ENCODE data around the gene LINC01488. TPM values are rescaled to one million over a fixed set of nuclear protein-coding genes. Genes with fewer than 3 reads are reported as not detected.

Gene LINC01488
- total RNA-seq, 4 donors from 2014 or later = not detected

DNA sequence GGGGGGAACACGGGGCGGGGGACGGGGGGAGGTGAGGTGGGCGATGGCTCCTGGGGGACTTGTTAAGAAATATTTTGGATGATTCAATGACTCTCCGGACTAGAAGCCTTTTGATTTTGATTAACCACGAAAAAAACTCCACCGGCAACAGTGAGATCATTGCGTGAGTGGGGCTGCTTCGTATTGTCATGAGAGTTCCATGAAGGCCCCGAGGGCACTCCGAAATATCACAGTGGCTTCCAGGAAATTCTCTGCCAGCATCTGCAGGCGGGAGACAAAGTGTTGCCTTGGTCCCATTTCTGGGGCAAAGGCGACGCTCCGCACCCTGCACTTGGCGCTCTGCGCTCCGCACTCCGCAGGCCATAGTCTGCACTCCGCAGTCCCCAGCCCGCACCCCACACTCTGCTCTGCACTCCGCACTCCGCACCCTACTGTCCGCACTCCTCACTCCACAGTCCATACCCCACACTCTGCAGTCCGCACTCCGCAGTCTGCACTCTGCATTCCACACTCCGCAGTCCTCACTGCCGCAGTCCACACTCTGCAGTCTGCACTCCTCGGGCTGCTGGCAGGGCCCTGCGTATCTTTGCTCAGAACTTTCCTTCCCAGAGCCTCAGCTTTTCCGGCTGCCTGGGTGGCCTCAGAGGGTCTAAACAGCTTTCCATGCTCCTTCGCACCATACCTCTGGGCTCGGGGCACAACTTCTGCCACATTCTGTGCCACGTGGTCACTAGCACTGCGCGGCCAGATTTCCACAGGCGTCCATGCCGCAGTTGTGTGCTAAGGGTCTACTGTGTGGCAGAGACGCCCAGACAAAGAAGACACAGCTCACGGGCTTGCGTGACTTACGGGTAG, 61.1 kb downstream of the LINC01488 start:
- H3K4me3 ChIP-seq = no peak overlapping the region
- no peak overlapping the region for H3K27ac ChIP-seq
- TF ChIP-seq POLR2AphosphoS5 (IDR thresholded peaks at IDR 0.05) = no peak
- TF ChIP-seq EP300 (IDR thresholded peaks at IDR 0.05; ENCODE audit: low read depth) = no peak
- TF ChIP-seq CTCF (IDR thresholded peaks at IDR 0.05) = no peak
- no peak for TF ChIP-seq POLR2A (IDR thresholded peaks at IDR 0.05)
- peaks cover 0 to 4% (median 0%) of the 10 kb centered on the region in 4 donors for H3K4me1 ChIP-seq
- in situ Hi-C loops (cut with MboI; ENCODE audit: low pct_ligation_motif_present in 1 of 4, low pct_unique_long_range_greater_than_20kb in 1 of 4, low sequenced_read_pairs in 3 of 4) = no loop called here
- DNase-seq = no peak
- intact Hi-C loops (cut with DNase I; ENCODE audit: low total_unique reads) = no loop called here
- 83 to 89% methylated on average over 3 to 42 of the region's 42 CpGs for WGBS, 2 donors (ENCODE audit: low coverage in 1 of 2)
- no peaks in the 10 kb centered on the region for H3K36me3 ChIP-seq
- H3K27me3 ChIP-seq = no peaks in the 10 kb centered on the region
- H3K9me3 ChIP-seq = no peaks in the 10 kb centered on the region

Other genes starting within 250 kb of the LINC01488 start
- gene MYEOV, start 187.5 kb upstream of the LINC01488 start, total RNA-seq = 1 to 10 TPM in 1 of 4 donors, under 1 TPM in 1, not detected in 2; 0.55 to 1.1 TPM
- gene CCND1, start 159.5 kb downstream of the LINC01488 start, total RNA-seq = 10 to 100 TPM; 26.4 to 78.0 (median 45.0) TPM
- 100 to 1,000 TPM in 1 of 4 donors, 10 to 100 TPM in 3; 28.3 to 131 (median 54.6) TPM for gene LTO1, start 193.7 kb downstream of the LINC01488 start, total RNA-seq
- gene FGF19, start 222.4 kb downstream of the LINC01488 start, total RNA-seq = not detected

Data from transverse colon (tissue), 4 donors.